Right ventricle myocardium inferior (tissue), 1 donor: ENCODE data around the gene FUCA2. TPM values are rescaled to one million over a fixed set of nuclear protein-coding genes. Genes with fewer than 3 reads are reported as not detected.
A peak's percentile ranks its signal among the peaks of the same experiment; 100 is the strongest.

ENCODE experiments used
- ATAC-seq: fragments of 200-7000 bp; cut with Tn5 transposase; one replicate; pipeline ENCODE4 v1.9.1; 2020; ENCODE audit warnings: mild to moderate bottlenecking, moderate library complexity
- DNase-seq: peaks from one replicate; pipeline ENCODE4 v3.0.0; 2021; ENCODE audit errors: missing footprints
- intact Hi-C: fragments of 100-400 bp; cut with DNase I; formaldehyde crosslinking; loops from one replicate; pipeline ENCODE4 v1.11.0; 2022
- long read RNA-seq: library from polyadenylated mRNA; unstranded; transcript quantifications from one replicate; pipeline ENCODE4 v2.0.0, GENCODE V29; 2021
- total RNA-seq: library from RNA; stranded (reverse); fragmentation: NEBNext Ultra II Directional; extraction: Animal tissue kit (Norgen Biotek cat#: 25700); gene quantifications from one replicate; pipeline ENCODE4 v1.2.1, GENCODE V29; 2021
- donor health status: DM: no; HTN: yes; CAD: no; lungs with severe emphysema.

The FUCA2 gene
- 46.1 TPM for total RNA-seq
- long read RNA-seq, transcript FUCA2-201 (7 exons, 2,356 nt), result major isoform, 28 of 34 reads
- long read RNA-seq, partial matches to known transcripts, result 2 of 34 reads
- long read RNA-seq, other reads (novel, unspliced or antisense), result 4 of 34 reads

GRCh38 chr6:143510991-143511891 lies at the start of gene FUCA2:
FUCA2 (minus strand) TSS chr6:143511720; CDS start chr6:143511634, 86 bp downstream.
- peak; percentile 92 for ATAC-seq
- intact Hi-C loops, result loop anchor here (1.0 to 5.0 kb wide), 3 partner anchors 331 to 584 kb away; partner anchors contain the start of genes LTV1 and SF3B5
- peak; percentile 96 for DNase-seq

GRCh38 chr6:143561105-143561704 lies 49.7 kb upstream of the FUCA2 start:
- DNase-seq, result no peak
- no peak for ATAC-seq
- intact Hi-C loops, result no loop called here

- intact Hi-C loops, result no loop called here
- no peak for DNase-seq
- no peak for ATAC-seq
These were observed 47.6 kb upstream of the FUCA2 start for GRCh38 chr6:143559051-143559660.

GRCh38 chr6:143556529-143556928 lies 45.0 kb upstream of the FUCA2 start:
- intact Hi-C loops, result no loop called here
- ATAC-seq, result no peak
- DNase-seq, result no peak

- no peak for DNase-seq
- intact Hi-C loops, result no loop called here
- ATAC-seq, result no peak
These were observed 44.1 kb upstream of the FUCA2 start for GRCh38 chr6:143555582-143555981.

- no peak for ATAC-seq
These were observed 43.6 kb upstream of the FUCA2 start for GRCh38 chr6:143555071-143555492.

GRCh38 chr6:143553337-143553736 lies 41.8 kb upstream of the FUCA2 start:
- ATAC-seq (no peak), DNase-seq (no peak)
- intact Hi-C loops, result no loop called here

More at GRCh38 chr6:143555071-143555492, 43.6 kb upstream of the FUCA2 start:
- DNase-seq, result no peak
- intact Hi-C loops, result no loop called here

GRCh38 chr6:143549949-143550268 lies 38.4 kb upstream of the FUCA2 start:
- no peak for ATAC-seq
- DNase-seq, result no peak
- intact Hi-C loops, result no loop called here

GRCh38 chr6:143549221-143549948 lies 37.9 kb upstream of the FUCA2 start:
- no peak for DNase-seq
- intact Hi-C loops, result no loop called here
- ATAC-seq, result no peak

GRCh38 chr6:143546599-143546998 lies 35.1 kb upstream of the FUCA2 start:
- no peak for ATAC-seq
- intact Hi-C loops, result no loop called here
- DNase-seq, result no peak

GRCh38 chr6:143545976-143546547 lies 34.5 kb upstream of the FUCA2 start:
- DNase-seq, result no peak
- intact Hi-C loops, result no loop called here
- ATAC-seq, result no peak

GRCh38 chr6:143545165-143545564 lies 33.6 kb upstream of the FUCA2 start:
- DNase-seq (no peak), ATAC-seq (no peak)
- intact Hi-C loops, result no loop called here

- no peak for ATAC-seq
- intact Hi-C loops, result no loop called here
- no peak for DNase-seq
These were observed 32.6 kb upstream of the FUCA2 start for GRCh38 chr6:143544011-143544696.

- ATAC-seq (peak; percentile 43), DNase-seq (no peak)
- intact Hi-C loops, result no loop called here
These were observed 31.9 kb upstream of the FUCA2 start for GRCh38 chr6:143543435-143543834.

GRCh38 chr6:143542888-143543287 lies 31.4 kb upstream of the FUCA2 start:
- no peak for DNase-seq
- no peak for ATAC-seq
- intact Hi-C loops, result no loop called here

GRCh38 chr6:143540192-143540591 lies 28.7 kb upstream of the FUCA2 start:
- intact Hi-C loops, result no loop called here

GRCh38 chr6:143539734-143540133 lies 28.2 kb upstream of the FUCA2 start:
- intact Hi-C loops, result no loop called here
- no peak for DNase-seq

More at GRCh38 chr6:143540192-143540591, 28.7 kb upstream of the FUCA2 start:
- DNase-seq (no peak), ATAC-seq (no peak)

GRCh38 chr6:143539106-143539505 lies 27.6 kb upstream of the FUCA2 start:
- ATAC-seq, result no peak
- intact Hi-C loops, result no loop called here
- DNase-seq, result no peak

More at GRCh38 chr6:143539734-143540133, 28.2 kb upstream of the FUCA2 start:
- ATAC-seq, result no peak
